GM23248 (cell line): ENCODE results near the gene ACOT9. TPM values are rescaled to one million over a fixed set of nuclear protein-coding genes. Genes with fewer than 3 reads are reported as not detected.

Source experiments
- DNase-seq: peaks from one replicate; pipeline ENCODE4 v3.0.0-alpha.2; 2015
- H2AFZ ChIP-seq: fragments of 200-600 bp; sonication (generic); 2 replicates; pipeline ENCODE4 v1.6.1; 2016; ENCODE audit warnings: antibody characterized with exemption
- H3F3A ChIP-seq: fragments of 200-600 bp; sonication (generic); 2 replicates; pipeline ENCODE4 v1.6.1; 2016; ENCODE audit warnings: mild to moderate bottlenecking, antibody characterized with exemption, mixed run types; ENCODE audit not compliant: insufficient read depth
- H3K27ac ChIP-seq: fragments of 200-600 bp; sonication (generic); 2 replicates; pipeline ENCODE4 v1.5.1; 2016; ENCODE audit warnings: mild to moderate bottlenecking
- H3K27me3 ChIP-seq: fragments of 200-600 bp; sonication (generic); replicated peaks from 2 replicates; pipeline ENCODE4 v1.6.1; 2016; ENCODE audit warnings: mild to moderate bottlenecking; ENCODE audit not compliant: insufficient read depth
- H3K36me3 ChIP-seq: fragments of 200-600 bp; sonication (generic); 2 replicates; pipeline ENCODE4 v1.6.1; 2016; ENCODE audit warnings: low read depth, mild to moderate bottlenecking
- H3K4me1 ChIP-seq: fragments of 200-600 bp; sonication (generic); 2 replicates; pipeline ENCODE4 v1.6.1; 2016; ENCODE audit warnings: mild to moderate bottlenecking; ENCODE audit not compliant: insufficient read depth
- H3K4me2 ChIP-seq: fragments of 200-600 bp; sonication (generic); one replicate; pipeline ENCODE4 v1.6.1; 2016; ENCODE audit warnings: mild to moderate bottlenecking; ENCODE audit not compliant: unreplicated experiment
- H3K4me3 ChIP-seq: fragments of 200-600 bp; sonication (generic); 2 replicates; pipeline ENCODE4 v1.5.1; 2016; ENCODE audit warnings: mild to moderate bottlenecking
- H3K79me2 ChIP-seq: fragments of 200-600 bp; sonication (generic); 2 replicates; pipeline ENCODE4 v1.6.1; 2016; ENCODE audit warnings: mild to moderate bottlenecking; ENCODE audit not compliant: insufficient read depth
- H3K9ac ChIP-seq: fragments of 200-600 bp; sonication (generic); 2 replicates; pipeline ENCODE4 v1.6.1; 2016; ENCODE audit warnings: mild to moderate bottlenecking
- H3K9me2 ChIP-seq: fragments of 200-600 bp; sonication (generic); 2 replicates; pipeline ENCODE4 v1.6.1; 2016; ENCODE audit warnings: mixed run types, mild to moderate bottlenecking, moderate library complexity; ENCODE audit not compliant: insufficient read depth
- H3K9me3 ChIP-seq: fragments of 200-600 bp; sonication (generic); one replicate; pipeline ENCODE4 v1.6.1; 2017; ENCODE audit warnings: low read depth
- H4K20me1 ChIP-seq: fragments of 200-600 bp; sonication (generic); 2 replicates; pipeline ENCODE4 v1.6.0; 2016; ENCODE audit not compliant: insufficient read depth
- EZH2 ChIP-seq: fragments of 200-600 bp; sonication (generic); IDR thresholded peaks from 2 replicates; pipeline ENCODE4 v1.6.1; 2018; ENCODE audit warnings: antibody characterized with exemption, mild to moderate bottlenecking; ENCODE audit not compliant: insufficient read depth, poor library complexity, severe bottlenecking
- EZH2phosphoT487 ChIP-seq: fragments of 200-600 bp; sonication (generic); IDR thresholded peaks from 2 replicates; pipeline ENCODE4 v1.6.1; 2018; ENCODE audit warnings: antibody characterized with exemption, moderate library complexity, mild to moderate bottlenecking, low read depth; ENCODE audit not compliant: insufficient read depth
- WGBS, 2 experiments: methylation state at CpG; one replicate each; pipeline ENCODE4 v1.1.6; 2015 to 2017; ENCODE audit warnings: low lambda C conversion rate in 2 of 2, low coverage in 1 of 2; ENCODE audit errors: missing lambda C conversion rate in 2 of 2; 5-methylcytosine and 5-hydroxymethylcytosine counted together
- in situ Hi-C: fragments of 300-500 bp; cut with MboI; formaldehyde crosslinking; loops from 2 replicates; pipeline ENCODE4 v1.15.0; 2020
- polyA plus RNA-seq: library from polyadenylated mRNA; unstranded; fragments of >200 nt; fragmentation: Nextera tagmentation; extraction: Ambion mirVana; gene quantifications from 2 replicates; pipeline ENCODE4 v1.2.1, GENCODE V29; 2016
- total RNA-seq: library from RNA; depleted of rRNA; stranded (reverse); fragments of >200 nt; shearing (Covaris generic); gene quantifications from 2 replicates; pipeline ENCODE4 v1.2.3, GENCODE V29; 2014

Gene ACOT9
- total and polyA plus RNA-seq, 2 experiments from 2014 or later: 66.7 to 85.2 TPM

- no peaks in the 10 kb centered on the region for H3K9me3 ChIP-seq
- DNase-seq: no peak
- H2AFZ ChIP-seq: no peak overlapping the region
- H3K4me3 ChIP-seq: no peak overlapping the region
- H3K27ac ChIP-seq: no peak overlapping the region
- in situ Hi-C loops: no loop called here
- TF ChIP-seq EZH2 (no peak), EZH2phosphoT487 (no peak)
- WGBS, 2 experiments: 96 to 100% methylated on average over 1 to 15 of the region's 16 CpGs
- H4K20me1 ChIP-seq: no peaks in the 10 kb centered on the region
- no peaks in the 10 kb centered on the region for H3K4me1 ChIP-seq
- H3K4me2 ChIP-seq: no peak overlapping the region
- H3K36me3 ChIP-seq: no peaks in the 10 kb centered on the region
- no peaks in the 10 kb centered on the region for H3K9me2 ChIP-seq
- no peak overlapping the region for H3K9ac ChIP-seq
- H3K27me3 ChIP-seq: no peaks in the 10 kb centered on the region
- no peaks in the 10 kb centered on the region for H3K79me2 ChIP-seq
- no peaks in the 10 kb centered on the region for H3F3A ChIP-seq
These were observed 22.8 kb upstream of the ACOT9 start for GRCh38 chrX:23765868-23766267.

- peak; percentile 63 for DNase-seq
- Histone ChIP-seq H3K9me2 (no peaks in the 10 kb centered on the region), H3K36me3 (no peaks in the 10 kb centered on the region), H3K4me1 (no peaks in the 10 kb centered on the region), H3F3A (no peaks in the 10 kb centered on the region), H2AFZ (no peak overlapping the region), H3K9ac (no peak overlapping the region), H3K27me3 (no peaks in the 10 kb centered on the region), H3K4me2 (no peak overlapping the region), H4K20me1 (no peaks in the 10 kb centered on the region), H3K9me3 (no peaks in the 10 kb centered on the region), H3K4me3 (no peak overlapping the region), H3K79me2 (no peaks in the 10 kb centered on the region), H3K27ac (no peak overlapping the region)
- no peak for TF ChIP-seq EZH2
- TF ChIP-seq EZH2phosphoT487: no peak
- in situ Hi-C loops: no loop called here
- 30 to 32% methylated on average over 5 of the region's 5 CpGs for WGBS, 2 experiments
These were observed 22.4 kb upstream of the ACOT9 start for GRCh38 chrX:23765449-23765848.

DNA sequence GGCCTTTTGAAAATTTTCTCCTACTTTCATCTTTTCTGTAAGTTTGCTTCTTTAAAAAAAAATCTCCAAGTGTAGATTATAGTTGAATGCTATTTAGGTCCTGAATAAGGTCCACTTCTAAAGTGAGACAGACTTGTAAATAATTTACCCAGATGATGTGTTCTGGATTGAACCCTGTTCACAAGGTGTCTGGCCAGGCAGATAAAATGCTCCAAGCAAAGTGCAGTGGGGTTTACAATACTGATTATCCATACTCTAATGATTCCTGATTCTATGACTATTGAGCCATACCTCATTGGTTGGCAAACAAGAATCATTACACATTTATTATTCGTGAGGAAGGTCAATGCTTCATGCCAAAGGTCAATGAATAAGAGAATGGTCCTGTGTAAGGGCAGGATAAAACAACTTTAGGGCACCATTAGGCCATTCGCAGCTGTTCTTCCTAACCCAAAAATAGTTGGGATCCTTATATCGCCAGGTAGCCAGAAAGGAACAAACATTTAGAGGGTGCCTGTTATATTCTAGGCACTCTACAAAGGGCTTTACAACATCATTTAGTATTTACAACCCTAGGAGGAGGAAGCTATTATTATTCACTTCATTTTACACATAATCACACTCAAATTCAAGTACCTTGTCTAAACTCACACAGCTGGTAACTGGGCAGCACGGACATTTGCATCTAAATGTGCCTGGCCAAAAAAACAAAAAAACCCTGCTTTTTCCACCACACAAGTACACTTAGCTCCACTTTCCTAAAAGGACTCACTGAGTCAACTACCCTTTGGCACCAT, 21.3 kb upstream of the ACOT9 start:
- H3K4me1 ChIP-seq: no peaks in the 10 kb centered on the region
- no peaks in the 10 kb centered on the region for H3K27me3 ChIP-seq
- no peaks in the 10 kb centered on the region for H3K36me3 ChIP-seq
- no peaks in the 10 kb centered on the region for H3F3A ChIP-seq
- WGBS, 2 experiments: 88 to 92% methylated on average over 4 of the region's 4 CpGs
- H3K4me3 ChIP-seq: no peak overlapping the region
- H3K9me3 ChIP-seq: no peaks in the 10 kb centered on the region
- no peak overlapping the region for H3K27ac ChIP-seq
- no peaks in the 10 kb centered on the region for H3K9me2 ChIP-seq
- H2AFZ ChIP-seq: no peak overlapping the region
- no peak overlapping the region for H3K9ac ChIP-seq
- TF ChIP-seq EZH2: no peak
- no peak for TF ChIP-seq EZH2phosphoT487
- in situ Hi-C loops: no loop called here
- no peak for DNase-seq
- H3K79me2 ChIP-seq: no peaks in the 10 kb centered on the region
- H4K20me1 ChIP-seq: no peaks in the 10 kb centered on the region
- H3K4me2 ChIP-seq: no peak overlapping the region

DNA sequence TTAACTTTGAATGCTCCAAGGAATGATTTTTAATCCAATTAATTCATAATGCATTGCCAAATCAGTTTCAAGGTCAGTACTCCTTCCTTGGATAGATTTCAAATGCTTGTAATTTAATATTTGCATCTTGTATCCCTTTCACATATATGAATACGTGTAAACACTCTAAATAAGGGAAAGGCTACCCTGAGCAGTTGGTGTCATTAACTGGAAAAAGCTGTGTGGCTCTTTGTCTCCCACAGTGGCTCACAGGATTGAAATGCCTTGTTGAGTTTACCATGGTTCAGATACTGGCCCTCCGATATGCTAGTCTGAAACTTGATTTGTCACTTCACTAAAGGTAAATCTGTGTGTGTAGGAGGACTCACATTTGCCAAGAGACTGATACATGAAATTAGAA, 16.7 kb upstream of the ACOT9 start:
- no peaks in the 10 kb centered on the region for H3K9me2 ChIP-seq
- H3K9me3 ChIP-seq: no peaks in the 10 kb centered on the region
- WGBS, 2 experiments: 88 to 91% methylated on average over 2 of the region's 2 CpGs
- no peak for TF ChIP-seq EZH2phosphoT487
- TF ChIP-seq EZH2: no peak
- H3K4me3 ChIP-seq: no peak overlapping the region
- H4K20me1 ChIP-seq: no peaks in the 10 kb centered on the region
- no peaks in the 10 kb centered on the region for H3F3A ChIP-seq
- DNase-seq: no peak
- H3K4me2 ChIP-seq: no peak overlapping the region
- no peaks in the 10 kb centered on the region for H3K4me1 ChIP-seq
- H3K36me3 ChIP-seq: no peaks in the 10 kb centered on the region
- H3K79me2 ChIP-seq: no peaks in the 10 kb centered on the region
- no peak overlapping the region for H3K27ac ChIP-seq
- H3K27me3 ChIP-seq: no peaks in the 10 kb centered on the region
- in situ Hi-C loops: no loop called here
- H3K9ac ChIP-seq: no peak overlapping the region
- H2AFZ ChIP-seq: no peak overlapping the region
